Measurements from ENCODE around the gene ORAI2.

DNA sequence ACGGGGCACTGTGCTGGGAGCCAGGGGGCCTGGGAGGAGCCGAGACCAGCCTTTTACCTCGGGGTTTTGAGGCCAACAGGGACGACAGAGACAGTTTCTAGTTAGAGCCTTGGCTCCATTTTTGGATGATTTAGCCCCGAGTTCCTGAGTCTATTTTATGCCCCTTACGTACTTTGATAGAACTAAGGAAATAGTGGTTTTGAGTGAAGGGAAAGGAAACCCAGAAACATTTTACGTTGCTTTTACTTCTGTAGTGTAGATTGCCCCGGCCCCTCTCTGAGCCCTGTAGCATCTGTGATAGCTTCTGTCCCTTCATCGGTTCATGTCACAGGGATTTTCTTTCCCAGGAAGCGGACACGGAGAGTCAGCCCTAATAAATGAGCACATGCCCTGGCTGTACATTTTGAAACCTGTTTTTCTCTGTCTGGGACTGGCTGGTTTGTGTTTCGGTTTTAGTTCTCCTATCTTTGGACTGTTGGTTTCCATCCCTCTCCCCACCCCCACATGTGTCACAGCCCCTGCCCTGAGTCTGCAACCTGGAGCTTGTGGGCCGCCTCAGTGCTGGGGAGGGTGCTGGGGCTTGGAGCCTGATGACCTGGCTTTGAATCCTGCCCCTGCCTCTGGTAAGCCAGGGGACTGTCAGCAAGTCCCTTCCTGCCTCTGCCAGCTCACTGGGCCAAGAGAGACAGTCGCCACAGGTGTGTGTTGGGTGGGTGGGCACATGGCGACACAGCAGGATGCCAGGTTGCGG, 6.9 kb upstream of the ORAI2 start:
- TF ChIP-seq, protein P1, sequence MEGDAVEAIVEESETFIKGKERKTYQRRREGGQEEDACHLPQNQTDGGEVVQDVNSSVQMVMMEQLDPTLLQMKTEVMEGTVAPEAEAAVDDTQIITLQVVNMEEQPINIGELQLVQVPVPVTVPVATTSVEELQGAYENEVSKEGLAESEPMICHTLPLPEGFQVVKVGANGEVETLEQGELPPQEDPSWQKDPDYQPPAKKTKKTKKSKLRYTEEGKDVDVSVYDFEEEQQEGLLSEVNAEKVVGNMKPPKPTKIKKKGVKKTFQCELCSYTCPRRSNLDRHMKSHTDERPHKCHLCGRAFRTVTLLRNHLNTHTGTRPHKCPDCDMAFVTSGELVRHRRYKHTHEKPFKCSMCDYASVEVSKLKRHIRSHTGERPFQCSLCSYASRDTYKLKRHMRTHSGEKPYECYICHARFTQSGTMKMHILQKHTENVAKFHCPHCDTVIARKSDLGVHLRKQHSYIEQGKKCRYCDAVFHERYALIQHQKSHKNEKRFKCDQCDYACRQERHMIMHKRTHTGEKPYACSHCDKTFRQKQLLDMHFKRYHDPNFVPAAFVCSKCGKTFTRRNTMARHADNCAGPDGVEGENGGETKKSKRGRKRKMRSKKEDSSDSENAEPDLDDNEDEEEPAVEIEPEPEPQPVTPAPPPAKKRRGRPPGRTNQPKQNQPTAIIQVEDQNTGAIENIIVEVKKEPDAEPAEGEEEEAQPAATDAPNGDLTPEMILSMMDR (IDR thresholded peaks at IDR 0.05): no peak
- no peak for TF ChIP-seq POLR2A (IDR thresholded peaks at IDR 0.05)

Measured in lower leg skin (tissue), 3 donors.